A673 (cell line): Measurements from ENCODE around the gene SLC12A7.

Experiments
- EZH2 ChIP-seq: fragments of 200-600 bp; sonication (generic); IDR thresholded peaks from 2 replicates; pipeline ENCODE4 v1.6.1; 2017; ENCODE audit warnings: borderline replicate concordance, low read depth, mild to moderate bottlenecking, mixed read lengths, antibody characterized with exemption, low read length; ENCODE audit not compliant: poor library complexity, severe bottlenecking
- TF ChIP-seq, protein P1 (sequence below): fragments of 300-800, 200-600 bp; sonication (generic); conservative IDR thresholded peaks from 2 replicates; pipeline ENCODE4 v1.5.1; 2017; ENCODE audit warnings: low read depth, mild to moderate bottlenecking, antibody characterized with exemption, low read length, moderate library complexity, mixed read lengths

DNA sequence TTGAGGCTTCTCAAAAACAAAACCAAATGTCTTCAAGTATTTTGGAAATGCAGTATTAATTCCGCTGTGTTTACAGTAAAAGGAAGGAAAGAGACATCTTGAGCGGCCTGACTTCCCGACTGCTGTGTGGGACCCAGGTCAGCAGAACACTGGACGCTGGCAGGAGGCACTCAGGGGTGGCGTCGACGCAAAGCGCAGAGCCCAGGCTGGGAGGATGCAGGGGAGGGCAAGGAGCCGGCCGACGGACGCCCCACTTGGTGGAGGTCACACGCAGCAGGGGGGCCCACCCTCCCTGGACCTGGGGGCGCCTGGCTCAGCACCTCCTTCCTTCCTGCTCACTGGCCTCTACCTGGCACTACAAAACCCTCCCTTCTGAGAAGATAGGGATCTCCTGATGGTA lies 19.7 kb downstream of the SLC12A7 start:
- TF ChIP-seq, protein P1, sequence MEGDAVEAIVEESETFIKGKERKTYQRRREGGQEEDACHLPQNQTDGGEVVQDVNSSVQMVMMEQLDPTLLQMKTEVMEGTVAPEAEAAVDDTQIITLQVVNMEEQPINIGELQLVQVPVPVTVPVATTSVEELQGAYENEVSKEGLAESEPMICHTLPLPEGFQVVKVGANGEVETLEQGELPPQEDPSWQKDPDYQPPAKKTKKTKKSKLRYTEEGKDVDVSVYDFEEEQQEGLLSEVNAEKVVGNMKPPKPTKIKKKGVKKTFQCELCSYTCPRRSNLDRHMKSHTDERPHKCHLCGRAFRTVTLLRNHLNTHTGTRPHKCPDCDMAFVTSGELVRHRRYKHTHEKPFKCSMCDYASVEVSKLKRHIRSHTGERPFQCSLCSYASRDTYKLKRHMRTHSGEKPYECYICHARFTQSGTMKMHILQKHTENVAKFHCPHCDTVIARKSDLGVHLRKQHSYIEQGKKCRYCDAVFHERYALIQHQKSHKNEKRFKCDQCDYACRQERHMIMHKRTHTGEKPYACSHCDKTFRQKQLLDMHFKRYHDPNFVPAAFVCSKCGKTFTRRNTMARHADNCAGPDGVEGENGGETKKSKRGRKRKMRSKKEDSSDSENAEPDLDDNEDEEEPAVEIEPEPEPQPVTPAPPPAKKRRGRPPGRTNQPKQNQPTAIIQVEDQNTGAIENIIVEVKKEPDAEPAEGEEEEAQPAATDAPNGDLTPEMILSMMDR, result no peak
- no peak for TF ChIP-seq EZH2
